Vagina (tissue), 2 donors: ENCODE results near the gene ADCY5.

Experiments used
- POLR2A ChIP-seq, 2 donors: fragments of 450-650 bp; IDR thresholded peaks; one replicate each; pipeline ENCODE4 v1.6.1; 2017; ENCODE audit warnings: antibody characterized with exemption in 2 of 2, mild to moderate bottlenecking in 2 of 2, moderate library complexity in 2 of 2
- TF ChIP-seq, protein P1 (sequence below), 3 experiments: fragments of 450-650 bp in 2 of 3; fragments of 200-600 bp in 1 of 3; sonication (generic) in 1 of 3; IDR thresholded peaks; one replicate each; pipeline ENCODE4 v1.5.1; 2017 to 2019; ENCODE audit warnings: antibody characterized with exemption in 3 of 3, mild to moderate bottlenecking in 2 of 3, moderate library complexity in 2 of 3

DNA sequence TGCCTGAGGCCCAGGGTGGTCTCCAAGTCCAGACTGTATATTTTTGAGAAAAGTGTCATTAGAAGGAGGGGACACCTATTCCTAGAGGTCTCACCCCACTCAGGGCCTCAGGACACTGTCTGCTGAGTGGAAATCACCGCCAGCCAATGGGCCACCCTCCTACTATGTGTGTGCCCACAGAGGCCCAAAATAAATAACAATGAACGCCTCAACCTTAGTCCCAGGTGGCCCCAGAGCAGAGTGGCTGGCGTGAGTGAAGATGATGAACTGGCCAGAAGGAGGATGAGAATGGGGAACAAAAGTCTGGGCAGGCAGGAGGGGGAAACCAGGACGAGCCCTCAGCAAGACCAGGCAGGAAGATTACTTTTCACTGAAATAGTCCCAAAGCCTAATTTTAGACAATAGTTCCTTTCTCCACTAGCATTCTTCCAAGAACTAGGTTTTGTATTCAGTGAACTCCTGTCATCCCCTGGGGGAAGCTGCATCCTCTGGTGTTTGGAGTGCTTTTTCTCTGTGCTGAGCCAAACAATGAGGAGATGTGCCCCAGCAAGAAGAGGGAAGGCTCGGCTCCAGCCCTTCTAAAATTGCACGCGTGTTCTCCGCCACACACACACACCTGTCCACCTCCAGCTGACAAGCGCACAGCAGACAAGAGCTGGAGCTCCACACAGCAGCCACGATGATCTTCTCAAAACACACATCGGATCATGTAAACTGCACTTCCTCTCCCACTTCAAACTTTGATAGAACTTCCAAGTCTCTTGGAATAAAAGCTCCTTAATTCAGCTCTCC lies 72.2 kb downstream of the ADCY5 start:
- TF ChIP-seq, protein P1, sequence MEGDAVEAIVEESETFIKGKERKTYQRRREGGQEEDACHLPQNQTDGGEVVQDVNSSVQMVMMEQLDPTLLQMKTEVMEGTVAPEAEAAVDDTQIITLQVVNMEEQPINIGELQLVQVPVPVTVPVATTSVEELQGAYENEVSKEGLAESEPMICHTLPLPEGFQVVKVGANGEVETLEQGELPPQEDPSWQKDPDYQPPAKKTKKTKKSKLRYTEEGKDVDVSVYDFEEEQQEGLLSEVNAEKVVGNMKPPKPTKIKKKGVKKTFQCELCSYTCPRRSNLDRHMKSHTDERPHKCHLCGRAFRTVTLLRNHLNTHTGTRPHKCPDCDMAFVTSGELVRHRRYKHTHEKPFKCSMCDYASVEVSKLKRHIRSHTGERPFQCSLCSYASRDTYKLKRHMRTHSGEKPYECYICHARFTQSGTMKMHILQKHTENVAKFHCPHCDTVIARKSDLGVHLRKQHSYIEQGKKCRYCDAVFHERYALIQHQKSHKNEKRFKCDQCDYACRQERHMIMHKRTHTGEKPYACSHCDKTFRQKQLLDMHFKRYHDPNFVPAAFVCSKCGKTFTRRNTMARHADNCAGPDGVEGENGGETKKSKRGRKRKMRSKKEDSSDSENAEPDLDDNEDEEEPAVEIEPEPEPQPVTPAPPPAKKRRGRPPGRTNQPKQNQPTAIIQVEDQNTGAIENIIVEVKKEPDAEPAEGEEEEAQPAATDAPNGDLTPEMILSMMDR (IDR thresholded peaks at IDR 0.05), result no peak
- TF ChIP-seq POLR2A (IDR thresholded peaks at IDR 0.05), result no peak
